SK-N-SH (cell line): Measurements from ENCODE around the gene COL15A1. TPM values are rescaled to one million over a fixed set of nuclear protein-coding genes. Genes with fewer than 3 reads are reported as not detected.

Experiments
- CTCF ChIA-PET: fragments of 300-600, 350-600 bp; formaldehyde crosslinking; extraction: SDS; loops from one replicate; lab custom pipeline; 2021; lab: Yijun Ruan, JAX
- POLR2A ChIA-PET: fragments of 350-600 bp; sonication (Branson Sonifier 250); formaldehyde crosslinking; extraction: SDS; loops from one replicate; lab custom pipeline; 2020; ENCODE audit warnings: antibody characterized with exemption, inconsistent platforms; lab: Yijun Ruan, JAX
- DNase-seq: peaks from one replicate; pipeline ENCODE4 v3.0.0; 2012
- H2AFZ ChIP-seq: fragments of 200-600 bp; sonication (generic); 2 replicates; pipeline ENCODE4 v1.8.1; 2016; ENCODE audit warnings: antibody characterized with exemption, mild to moderate bottlenecking, low read depth
- H3F3A ChIP-seq: fragments of 200-600 bp; sonication (generic); replicated peaks from 2 replicates; pipeline ENCODE3; 2016; ENCODE audit warnings: antibody characterized with exemption, mild to moderate bottlenecking; ENCODE audit not compliant: insufficient read depth
- H3K27ac ChIP-seq, 2 experiments: fragments of 200-500 bp in 1 of 2; fragments of 200-600 bp in 1 of 2; sonication (Bioruptor generic) in 1 of 2; sonication (generic), shearing (Covaris generic) in 1 of 2; 2 replicates each; pipeline versions ENCODE4 v1.5.1 to v1.6.1; 2014 to 2016; ENCODE audit warnings: low read depth in 2 of 2, inconsistent platforms in 1 of 2, low read length in 1 of 2, mild to moderate bottlenecking in 1 of 2, mixed read lengths in 1 of 2
- H3K27me3 ChIP-seq: fragments of 200-600 bp; sonication (generic), shearing (Covaris generic); 2 replicates; pipeline ENCODE4 v1.6.1; 2016; ENCODE audit warnings: mixed run types; ENCODE audit not compliant: insufficient read depth
- H3K36me3 ChIP-seq, 2 experiments: fragments of 200-500 bp in 1 of 2; fragments of 200-600 bp in 1 of 2; sonication (Bioruptor generic) in 1 of 2; sonication (generic) in 1 of 2; replicated peaks in 1 of 2; 2 replicates each; pipeline versions ENCODE3 to v1.5.1; 2014 to 2016; ENCODE audit warnings: low read length in 1 of 2, mild to moderate bottlenecking in 1 of 2; ENCODE audit not compliant: insufficient read depth in 2 of 2, control insufficient read depth in 1 of 2
- H3K4me1 ChIP-seq, 2 experiments: fragments of 200-500 bp in 1 of 2; fragments of 200-600 bp in 1 of 2; sonication (Bioruptor generic) in 1 of 2; sonication (generic), shearing (Covaris generic) in 1 of 2; 2 replicates each; pipeline versions ENCODE4 v1.5.1 to v1.6.1; 2014 to 2016; ENCODE audit warnings: low read depth in 1 of 2, low read length in 1 of 2, mixed run types in 1 of 2; ENCODE audit not compliant: insufficient read depth in 2 of 2, control insufficient read depth in 1 of 2
- H3K4me2 ChIP-seq: fragments of 200-600 bp; sonication (generic), shearing (Covaris generic); 2 replicates; pipeline ENCODE4 v1.6.1; 2017; ENCODE audit warnings: mixed run types
- H3K4me3 ChIP-seq, 2 experiments: fragments of 200-500 bp in 1 of 2; fragments of 200-600 bp in 1 of 2; sonication (Bioruptor generic) in 1 of 2; sonication (generic), shearing (Covaris generic) in 1 of 2; 2 replicates each; pipeline versions ENCODE4 v1.5.1 to v1.8.1; 2014 to 2016; ENCODE audit warnings: low read depth in 2 of 2, inconsistent platforms in 1 of 2, low read length in 1 of 2, mild to moderate bottlenecking in 1 of 2, mixed read lengths in 1 of 2, moderate library complexity in 1 of 2
- H3K79me2 ChIP-seq: fragments of 200-600 bp; sonication (generic); 2 replicates; pipeline ENCODE4 v1.8.1; 2017; ENCODE audit warnings: mild to moderate bottlenecking; ENCODE audit not compliant: insufficient read depth
- H3K9ac ChIP-seq: fragments of 200-600 bp; sonication (generic); 2 replicates; pipeline ENCODE4 v1.6.1; 2017; ENCODE audit warnings: mixed run types
- H3K9me2 ChIP-seq: fragments of 200-600 bp; sonication (generic); 2 replicates; pipeline ENCODE4 v1.6.1; 2017; ENCODE audit warnings: mixed run types
- H3K9me3 ChIP-seq: fragments of 200-600 bp; sonication (generic); 2 replicates; pipeline ENCODE4 v1.6.1; 2017; ENCODE audit warnings: mixed run types, mild to moderate bottlenecking, moderate library complexity
- H4K20me1 ChIP-seq: fragments of 200-600 bp; sonication (generic); 2 replicates; pipeline ENCODE4 v1.6.1; 2017; ENCODE audit warnings: mild to moderate bottlenecking, mixed run types; ENCODE audit not compliant: insufficient read depth
- ELF1 ChIP-seq: IDR thresholded peaks from 2 replicates; pipeline ENCODE4 v1.4.0; 2012
- EP300 ChIP-seq, 2 experiments: IDR thresholded peaks; 2 replicates each; pipeline versions ENCODE4 v1.4.0 to v1.6.1; 2012; ENCODE audit warnings: borderline replicate concordance in 1 of 2, low read depth in 1 of 2, low read length in 1 of 2
- FOSL2 ChIP-seq: IDR thresholded peaks from 2 replicates; pipeline ENCODE4 v1.4.0; 2012; ENCODE audit warnings: low read depth, mild to moderate bottlenecking, moderate library complexity, borderline replicate concordance
- FOXJ3 ChIP-seq: sonication (generic); formaldehyde crosslinking; IDR thresholded peaks from 2 replicates; pipeline ENCODE4 v1.5.1; 2020; ENCODE audit warnings: mild to moderate bottlenecking, missing genetic modification reagents
- FOXM1 ChIP-seq: IDR thresholded peaks from 2 replicates; pipeline ENCODE4 v1.4.0; 2012; ENCODE audit warnings: low read depth, mild to moderate bottlenecking
- GABPA ChIP-seq: IDR thresholded peaks from 2 replicates; pipeline ENCODE4 v1.4.0; 2012; ENCODE audit warnings: low read depth, mild to moderate bottlenecking
- JUND ChIP-seq: IDR thresholded peaks from 2 replicates; pipeline ENCODE4 v1.4.0; 2012
- MEF2A ChIP-seq: IDR thresholded peaks from 2 replicates; pipeline ENCODE4 v1.4.0; 2012; ENCODE audit warnings: low read depth, borderline replicate concordance
- MXI1 ChIP-seq: IDR thresholded peaks from 2 replicates; pipeline ENCODE4 v1.6.1; 2012; ENCODE audit warnings: mild to moderate bottlenecking, low read depth, low read length, improper control_type of control experiment
- NFIC ChIP-seq: IDR thresholded peaks from 2 replicates; pipeline ENCODE4 v1.4.0; 2012; ENCODE audit warnings: borderline replicate concordance
- POLR2AphosphoS5 ChIP-seq: IDR thresholded peaks from 2 replicates; pipeline ENCODE4 v1.6.1; 2012; ENCODE audit warnings: low read depth, low read length
- RFX5 ChIP-seq: IDR thresholded peaks from 2 replicates; pipeline ENCODE4 v1.6.1; 2012; ENCODE audit warnings: mild to moderate bottlenecking, improper control_type of control experiment, low read length
- TAF1 ChIP-seq: IDR thresholded peaks from 2 replicates; pipeline ENCODE4 v1.6.1; 2012; ENCODE audit warnings: low read depth, mild to moderate bottlenecking, low read length, moderate library complexity, borderline replicate concordance
- TCF12 ChIP-seq: IDR thresholded peaks from 2 replicates; pipeline ENCODE4 v1.4.0; 2012
- YY1 ChIP-seq: IDR thresholded peaks from 2 replicates; pipeline ENCODE4 v1.4.0; 2012; ENCODE audit warnings: low read depth, mild to moderate bottlenecking
- whole genome bisulfite sequencing: methylation state at CpG from one replicate; pipeline ENCODE4 v1.1.6; 2017; ENCODE audit warnings: low lambda C conversion rate; 5-methylcytosine and 5-hydroxymethylcytosine counted together
- polyA plus RNA-seq, 3 experiments: library from polyadenylated mRNA; depleted of rRNA; stranded (reverse); fragments of >200 nt; gene quantifications; 2 replicates each; pipeline ENCODE4 v1.2.3, GENCODE V29; 2012
- TF ChIP-seq, protein P1 (sequence below): fragments of 200-600 bp; sonication (generic); IDR thresholded peaks from 2 replicates; pipeline ENCODE4 v1.6.1; 2017; ENCODE audit warnings: antibody characterized with exemption, mild to moderate bottlenecking, moderate library complexity
- TF ChIP-seq, protein P2 (sequence below): fragments of 150-350 bp; IDR thresholded peaks from 2 replicates; pipeline ENCODE4 v1.6.1; 2017; ENCODE audit warnings: antibody characterized with exemption, low read length, low read depth, borderline replicate concordance
- TF ChIP-seq, protein P3 (sequence below): fragments of 150-350 bp; IDR thresholded peaks from 2 replicates; pipeline ENCODE4 v1.6.1; 2016; ENCODE audit warnings: mild to moderate bottlenecking, low read depth, low read length
- TF ChIP-seq, protein P4 (sequence below): IDR thresholded peaks from 2 replicates; pipeline ENCODE4; 2012

COL15A1 gene
- polyA plus RNA-seq, 1 of the 3 experiments (the other 2 are of a cell fraction), result 0.84 TPM

DNA sequence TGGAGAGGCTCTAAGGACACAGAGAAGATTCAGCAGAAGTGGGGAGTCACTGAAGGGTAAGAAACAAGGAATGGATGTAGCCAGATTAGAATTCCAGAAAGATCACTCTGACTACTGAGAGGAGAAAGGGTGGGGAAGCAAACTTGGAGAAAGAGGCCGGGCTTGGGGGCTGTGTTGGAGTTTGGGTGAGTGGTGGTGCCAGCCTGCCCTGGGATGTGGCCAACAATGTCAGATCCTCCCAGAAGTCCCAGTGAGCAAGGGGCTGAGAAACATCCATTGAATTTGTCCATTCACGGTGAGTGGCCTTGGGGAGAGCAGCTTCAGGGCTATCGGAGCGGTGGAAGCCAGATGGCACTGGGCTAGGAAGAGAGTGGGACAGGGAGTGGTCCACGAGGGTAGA, 60.4 kb downstream of the COL15A1 start:
- POLR2A ChIA-PET, result no interaction called here
- Histone ChIP-seq H3K4me3 (no peak overlapping the region), H4K20me1 (no peaks in the 10 kb centered on the region)
- no peak for TF ChIP-seq NFIC
- TF ChIP-seq FOXJ3 (CRISPR knock-in tag), result no peak
- no peak for TF ChIP-seq FOXM1
- no peak for TF ChIP-seq MXI1
- no peak for TF ChIP-seq TCF12
- TF ChIP-seq, protein P1, sequence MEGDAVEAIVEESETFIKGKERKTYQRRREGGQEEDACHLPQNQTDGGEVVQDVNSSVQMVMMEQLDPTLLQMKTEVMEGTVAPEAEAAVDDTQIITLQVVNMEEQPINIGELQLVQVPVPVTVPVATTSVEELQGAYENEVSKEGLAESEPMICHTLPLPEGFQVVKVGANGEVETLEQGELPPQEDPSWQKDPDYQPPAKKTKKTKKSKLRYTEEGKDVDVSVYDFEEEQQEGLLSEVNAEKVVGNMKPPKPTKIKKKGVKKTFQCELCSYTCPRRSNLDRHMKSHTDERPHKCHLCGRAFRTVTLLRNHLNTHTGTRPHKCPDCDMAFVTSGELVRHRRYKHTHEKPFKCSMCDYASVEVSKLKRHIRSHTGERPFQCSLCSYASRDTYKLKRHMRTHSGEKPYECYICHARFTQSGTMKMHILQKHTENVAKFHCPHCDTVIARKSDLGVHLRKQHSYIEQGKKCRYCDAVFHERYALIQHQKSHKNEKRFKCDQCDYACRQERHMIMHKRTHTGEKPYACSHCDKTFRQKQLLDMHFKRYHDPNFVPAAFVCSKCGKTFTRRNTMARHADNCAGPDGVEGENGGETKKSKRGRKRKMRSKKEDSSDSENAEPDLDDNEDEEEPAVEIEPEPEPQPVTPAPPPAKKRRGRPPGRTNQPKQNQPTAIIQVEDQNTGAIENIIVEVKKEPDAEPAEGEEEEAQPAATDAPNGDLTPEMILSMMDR, result no peak
- TF ChIP-seq, all 33 proteins: peak for 0
- CTCF ChIA-PET, result interaction anchor here (3.2 kb wide), 1 partner anchor 136 kb away, joined by 15 read pairs; no protein-coding TSS in a partner anchor
- no peak overlapping the region for H3K9ac ChIP-seq
- H2AFZ ChIP-seq, result no peak overlapping the region
- no peaks in the 10 kb centered on the region for H3K9me3 ChIP-seq
- no peaks in the 10 kb centered on the region for H3K36me3 ChIP-seq
- no peaks in the 10 kb centered on the region for H3K79me2 ChIP-seq
- H3K4me2 ChIP-seq, result no peak overlapping the region
- no peaks in the 10 kb centered on the region for H3K4me1 ChIP-seq
- DNase-seq, result no peak
- H3K9me2 ChIP-seq, result no peaks in the 10 kb centered on the region
- WGBS, result 66% methylated on average over 5 of the region's 5 CpGs
- no peak overlapping the region for H3K27ac ChIP-seq
- H3F3A ChIP-seq, result no peaks in the 10 kb centered on the region
- H3K27me3 ChIP-seq, result no peaks in the 10 kb centered on the region

DNA sequence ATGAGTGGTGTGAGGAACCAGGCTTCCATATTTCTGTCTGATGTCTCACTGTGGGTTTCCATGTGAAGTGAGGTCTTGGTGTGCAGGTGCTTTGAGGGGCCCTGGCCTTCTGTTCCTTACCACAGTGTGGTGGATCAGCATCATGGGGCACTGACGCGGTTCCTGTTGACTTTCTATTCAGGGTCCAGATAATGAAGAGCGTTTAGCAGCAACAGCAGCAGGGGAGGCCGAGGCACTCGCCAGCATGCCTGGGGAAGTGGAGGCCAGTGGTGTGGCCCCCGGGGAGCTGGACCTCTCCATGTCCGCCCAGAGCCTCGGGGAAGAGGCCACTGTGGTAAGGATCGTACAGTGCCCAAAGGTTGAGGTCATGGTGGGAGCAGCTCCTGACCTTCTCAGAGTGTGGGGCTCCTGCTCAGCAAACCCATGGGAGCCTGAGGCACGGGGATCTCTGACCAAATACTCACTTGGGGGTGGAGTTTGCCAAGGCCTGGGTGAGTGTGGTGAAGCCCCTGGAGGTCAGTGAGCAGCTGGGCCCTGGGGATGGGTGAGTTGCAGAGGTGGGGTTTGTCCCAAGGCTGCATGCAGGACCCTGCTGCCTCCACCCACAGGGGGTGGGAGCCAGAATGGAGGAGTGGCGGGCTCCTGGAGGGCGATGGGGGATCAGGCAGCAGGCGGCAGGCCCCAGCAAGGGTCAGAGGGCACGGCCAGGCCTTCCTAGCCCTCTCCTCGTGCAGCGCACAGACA, 61.2 kb downstream of the COL15A1 start:
- no peaks in the 10 kb centered on the region for H3F3A ChIP-seq
- H3K27ac ChIP-seq, result no peak overlapping the region
- 62% methylated on average over 12 of the region's 16 CpGs for WGBS
- no peak overlapping the region for H3K9ac ChIP-seq
- CTCF ChIA-PET, result interaction anchor here (1.0 to 3.2 kb wide), 2 partner anchors 135 to 144 kb away, joined by 3 to 15 read pairs; no protein-coding TSS in a partner anchor
- no peaks in the 10 kb centered on the region for H3K79me2 ChIP-seq
- H3K4me1 ChIP-seq, result no peaks in the 10 kb centered on the region
- no peaks in the 10 kb centered on the region for H4K20me1 ChIP-seq
- no peak overlapping the region for H2AFZ ChIP-seq
- H3K9me3 ChIP-seq, result no peaks in the 10 kb centered on the region
- H3K36me3 ChIP-seq, result no peaks in the 10 kb centered on the region
- H3K4me2 ChIP-seq, result no peak overlapping the region
- no peaks in the 10 kb centered on the region for H3K27me3 ChIP-seq
- TF ChIP-seq MEF2A (no peak), YY1 (no peak), FOXM1 (no peak), EP300 (IDR thresholded peaks at IDR 0.05; ENCODE audit: borderline replicate concordance in 1 of 2, low read depth in 1 of 2, low read length in 1 of 2) (no peak), POLR2AphosphoS5 (no peak), GABPA (no peak), TAF1 (no peak), RFX5 (no peak), ELF1 (no peak), FOSL2 (no peak), JUND (no peak)
- TF ChIP-seq, protein P2, sequence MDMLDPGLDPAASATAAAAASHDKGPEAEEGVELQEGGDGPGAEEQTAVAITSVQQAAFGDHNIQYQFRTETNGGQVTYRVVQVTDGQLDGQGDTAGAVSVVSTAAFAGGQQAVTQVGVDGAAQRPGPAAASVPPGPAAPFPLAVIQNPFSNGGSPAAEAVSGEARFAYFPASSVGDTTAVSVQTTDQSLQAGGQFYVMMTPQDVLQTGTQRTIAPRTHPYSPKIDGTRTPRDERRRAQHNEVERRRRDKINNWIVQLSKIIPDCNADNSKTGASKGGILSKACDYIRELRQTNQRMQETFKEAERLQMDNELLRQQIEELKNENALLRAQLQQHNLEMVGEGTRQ, result no peak
- TF ChIP-seq, protein P3, sequence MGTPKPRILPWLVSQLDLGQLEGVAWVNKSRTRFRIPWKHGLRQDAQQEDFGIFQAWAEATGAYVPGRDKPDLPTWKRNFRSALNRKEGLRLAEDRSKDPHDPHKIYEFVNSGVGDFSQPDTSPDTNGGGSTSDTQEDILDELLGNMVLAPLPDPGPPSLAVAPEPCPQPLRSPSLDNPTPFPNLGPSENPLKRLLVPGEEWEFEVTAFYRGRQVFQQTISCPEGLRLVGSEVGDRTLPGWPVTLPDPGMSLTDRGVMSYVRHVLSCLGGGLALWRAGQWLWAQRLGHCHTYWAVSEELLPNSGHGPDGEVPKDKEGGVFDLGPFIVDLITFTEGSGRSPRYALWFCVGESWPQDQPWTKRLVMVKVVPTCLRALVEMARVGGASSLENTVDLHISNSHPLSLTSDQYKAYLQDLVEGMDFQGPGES, result no peak
- TF ChIP-seq, protein P4, sequence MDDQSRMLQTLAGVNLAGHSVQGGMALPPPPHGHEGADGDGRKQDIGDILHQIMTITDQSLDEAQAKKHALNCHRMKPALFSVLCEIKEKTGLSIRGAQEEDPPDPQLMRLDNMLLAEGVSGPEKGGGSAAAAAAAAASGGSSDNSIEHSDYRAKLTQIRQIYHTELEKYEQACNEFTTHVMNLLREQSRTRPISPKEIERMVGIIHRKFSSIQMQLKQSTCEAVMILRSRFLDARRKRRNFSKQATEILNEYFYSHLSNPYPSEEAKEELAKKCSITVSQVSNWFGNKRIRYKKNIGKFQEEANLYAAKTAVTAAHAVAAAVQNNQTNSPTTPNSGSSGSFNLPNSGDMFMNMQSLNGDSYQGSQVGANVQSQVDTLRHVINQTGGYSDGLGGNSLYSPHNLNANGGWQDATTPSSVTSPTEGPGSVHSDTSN, result no peak
- TF ChIP-seq, all 33 proteins: peak for 0
- H3K9me2 ChIP-seq, result no peaks in the 10 kb centered on the region
- POLR2A ChIA-PET, result no interaction called here
- no peak for DNase-seq
- H3K4me3 ChIP-seq, result no peak overlapping the region
